Ectodermal cell (in vitro differentiated cells): ENCODE results near the gene KLHL29.

Experiments used
- H3K27ac ChIP-seq: 2 replicates; pipeline ENCODE4 v1.7.0; 2013; ENCODE audit warnings: mild to moderate bottlenecking, low read depth, low read length; ENCODE audit not compliant: insufficient read depth, poor library complexity, severe bottlenecking
- H3K27me3 ChIP-seq: 2 replicates; pipeline ENCODE4 v1.7.0; 2013; ENCODE audit warnings: mild to moderate bottlenecking, low read length; ENCODE audit not compliant: insufficient read depth, control insufficient read depth, poor library complexity, severe bottlenecking
- H3K36me3 ChIP-seq: one replicate; pipeline ENCODE4 v1.7.0; 2013; ENCODE audit warnings: low read length; ENCODE audit not compliant: control insufficient read depth, insufficient read depth
- H3K4me1 ChIP-seq: one replicate; pipeline ENCODE4 v1.7.0; 2013; ENCODE audit warnings: low read length; ENCODE audit not compliant: control insufficient read depth, insufficient read depth
- H3K4me3 ChIP-seq: 2 replicates; pipeline ENCODE4 v1.7.0; 2013; ENCODE audit warnings: low read depth, low read length, control low read depth; ENCODE audit not compliant: insufficient read depth
- H3K9me3 ChIP-seq: 2 replicates; pipeline ENCODE4 v1.7.0; 2013; ENCODE audit warnings: mild to moderate bottlenecking, low read length, moderate library complexity; ENCODE audit not compliant: control insufficient read depth
- WGBS, 2 experiments: methylation state at CpG; one replicate each; pipeline ENCODE4 v1.1.7; 2013; ENCODE audit warnings: missing lambda C conversion rate in 2 of 2; 5-methylcytosine and 5-hydroxymethylcytosine counted together

KLHL29 gene

DNA sequence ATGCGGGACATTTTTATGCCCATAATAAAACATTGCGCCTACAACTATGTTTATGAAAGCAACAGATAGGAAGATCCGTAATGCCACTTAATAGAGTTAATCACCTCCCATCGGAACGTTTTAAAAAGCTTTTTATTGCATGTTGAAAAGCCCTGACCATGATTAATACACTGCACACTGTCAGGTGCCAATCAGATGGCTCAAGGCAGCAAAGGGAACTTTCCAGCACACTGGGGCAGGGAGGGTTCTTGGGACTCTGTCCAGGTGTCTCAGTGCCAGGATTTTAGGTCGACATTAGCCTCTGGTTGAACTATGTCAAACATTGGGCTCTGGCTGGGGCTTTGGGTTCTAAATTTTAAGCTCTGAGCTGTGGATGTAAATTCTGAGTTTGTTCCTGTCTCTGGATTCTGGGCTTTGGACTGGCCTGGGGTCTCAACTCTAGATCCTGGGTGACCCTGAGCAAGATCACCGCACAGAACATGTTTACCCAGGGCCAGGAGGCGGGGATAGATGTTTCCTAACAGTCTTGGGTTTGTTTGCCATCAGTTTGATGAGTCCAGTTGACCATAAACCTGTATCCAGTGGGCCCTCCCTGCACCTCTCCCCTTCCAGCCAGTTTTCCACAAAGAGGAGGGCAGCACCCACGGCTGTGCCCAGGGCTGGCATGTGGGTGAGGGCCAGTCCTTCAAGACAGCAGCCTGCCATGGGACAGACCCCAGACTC is 279.2 kb downstream of the KLHL29 start:
- H3K36me3 ChIP-seq = no peaks in the 10 kb centered on the region
- no peaks in the 10 kb centered on the region for H3K27me3 ChIP-seq
- H3K4me1 ChIP-seq = no peaks in the 10 kb centered on the region
- no peaks in the 10 kb centered on the region for H3K9me3 ChIP-seq
- no peak overlapping the region for H3K27ac ChIP-seq
- WGBS, 2 experiments = 81 to 82% methylated on average over 9 of the region's 9 CpGs
- no peak overlapping the region for H3K4me3 ChIP-seq

GRCh38 chr2:23666241-23666979 is 281.4 kb downstream of the KLHL29 start:
- H3K4me1 ChIP-seq = peaks cover 4% of the 10 kb centered on the region
- no peak overlapping the region for H3K27ac ChIP-seq
- no peak overlapping the region for H3K4me3 ChIP-seq
- H3K27me3 ChIP-seq = no peaks in the 10 kb centered on the region
- 93 to 94% methylated on average over 12 of the region's 12 CpGs for WGBS, 2 experiments
- no peaks in the 10 kb centered on the region for H3K9me3 ChIP-seq
- no peaks in the 10 kb centered on the region for H3K36me3 ChIP-seq

- Histone ChIP-seq H3K27me3 (no peaks in the 10 kb centered on the region), H3K4me1 (peaks cover 7% of the 10 kb centered on the region), H3K9me3 (no peaks in the 10 kb centered on the region), H3K4me3 (no peak overlapping the region), H3K27ac (no peak overlapping the region), H3K36me3 (no peaks in the 10 kb centered on the region)
- WGBS, 2 experiments = 94 to 97% methylated on average over 7 of the region's 7 CpGs
Measured at GRCh38 chr2:23666980-23667357, 282.0 kb downstream of the KLHL29 start.

GRCh38 chr2:23668756-23669304 is 283.9 kb downstream of the KLHL29 start:
- H3K9me3 ChIP-seq = no peaks in the 10 kb centered on the region
- no peak overlapping the region for H3K4me3 ChIP-seq
- WGBS, 2 experiments = 89 to 90% methylated on average over 12 of the region's 12 CpGs

DNA sequence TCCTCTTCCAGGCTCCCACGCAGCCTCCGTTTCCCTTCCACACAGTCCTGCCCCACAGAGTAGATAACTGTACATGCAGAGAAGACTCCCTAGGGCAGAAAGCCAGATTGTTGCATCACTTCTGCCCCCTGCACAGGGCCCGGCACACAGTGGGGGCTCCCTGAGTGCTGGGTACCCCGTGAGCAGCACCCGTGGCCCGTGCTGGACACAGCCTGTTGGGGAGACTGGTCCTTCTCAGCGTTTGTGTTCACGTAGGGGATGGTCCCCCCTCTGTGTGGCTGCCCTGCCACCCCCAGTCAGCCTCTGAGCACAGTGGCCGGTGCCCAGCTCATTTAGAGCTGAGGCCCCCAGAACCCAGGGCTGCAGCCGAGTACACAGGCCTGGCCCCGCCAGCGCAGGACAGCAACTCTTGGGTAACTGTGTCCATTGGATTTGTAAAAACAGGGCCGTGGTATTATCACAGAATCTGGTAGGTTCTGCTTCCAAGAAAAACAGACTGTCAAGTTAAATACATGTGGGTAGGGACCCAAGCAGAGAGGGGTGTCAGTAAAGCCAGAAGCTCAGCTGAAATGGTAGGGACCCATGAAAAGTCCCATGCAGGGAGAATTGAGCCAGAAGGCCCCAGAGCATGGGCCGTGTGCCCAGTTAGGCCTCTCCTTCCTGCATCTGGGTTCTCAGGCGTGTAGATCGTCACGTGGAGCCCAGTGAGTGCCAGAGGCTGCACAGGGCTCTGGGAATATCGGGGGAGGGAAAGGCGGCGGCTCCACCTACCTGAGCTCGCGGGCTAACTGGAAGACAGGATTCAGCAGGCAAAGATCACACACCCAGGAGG is 284.6 kb downstream of the KLHL29 start:
- Histone ChIP-seq H3K4me1 (peaks cover 7% of the 10 kb centered on the region), H3K9me3 (no peaks in the 10 kb centered on the region), H3K27me3 (no peaks in the 10 kb centered on the region), H3K36me3 (no peaks in the 10 kb centered on the region), H3K4me3 (no peak overlapping the region), H3K27ac (no peak overlapping the region)
- 88 to 89% methylated on average over 22 of the region's 22 CpGs for WGBS, 2 experiments

More at GRCh38 chr2:23668756-23669304, 283.9 kb downstream of the KLHL29 start:
- no peaks in the 10 kb centered on the region for H3K36me3 ChIP-seq
- H3K27ac ChIP-seq = no peak overlapping the region
- H3K27me3 ChIP-seq = no peaks in the 10 kb centered on the region
- H3K4me1 ChIP-seq = peaks cover 7% of the 10 kb centered on the region

DNA sequence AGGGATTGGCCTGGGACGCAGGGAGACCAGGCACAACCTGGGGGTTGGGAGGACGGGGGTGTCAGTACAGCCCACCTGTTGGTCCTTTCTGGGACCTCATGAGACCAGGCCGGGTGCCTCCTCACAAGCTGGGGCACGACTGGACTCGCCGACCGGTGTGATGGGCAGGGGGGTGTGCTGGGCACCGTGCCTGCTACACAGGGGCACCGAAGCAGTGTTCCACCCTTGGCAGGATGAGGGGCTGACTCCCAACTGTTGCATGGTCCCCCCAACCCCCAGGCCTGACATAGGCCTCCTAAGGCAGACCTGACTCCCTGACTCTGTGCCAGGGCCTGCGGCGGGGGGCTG is 285.2 kb downstream of the KLHL29 start:
- 90 to 92% methylated on average over 11 of the region's 11 CpGs for WGBS, 2 experiments
- no peak overlapping the region for H3K4me3 ChIP-seq

DNA sequence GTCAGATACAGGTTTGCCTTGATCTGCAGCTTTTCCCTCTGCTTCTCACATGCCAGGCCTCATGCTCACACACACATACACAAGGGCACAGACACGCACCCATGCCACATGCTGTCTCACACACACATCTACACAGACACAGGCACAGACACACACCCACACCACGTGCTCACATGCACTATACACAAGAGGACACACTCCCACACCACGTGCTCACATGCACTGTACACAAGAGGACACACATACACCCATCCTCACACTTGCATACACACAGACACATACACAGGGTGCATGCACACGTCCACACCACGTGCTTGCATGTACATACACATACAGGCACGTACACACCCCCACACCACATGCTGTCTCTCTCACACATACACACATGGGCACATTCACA is 288.1 kb downstream of the KLHL29 start:
- H3K27me3 ChIP-seq = no peaks in the 10 kb centered on the region
- WGBS, 2 experiments = 91% methylated on average over 6 of the region's 6 CpGs
- H3K9me3 ChIP-seq = no peaks in the 10 kb centered on the region
- H3K36me3 ChIP-seq = no peaks in the 10 kb centered on the region
- no peak overlapping the region for H3K27ac ChIP-seq
- H3K4me1 ChIP-seq = peaks cover 7% of the 10 kb centered on the region
- no peak overlapping the region for H3K4me3 ChIP-seq

More for the DNA sequence above, 285.2 kb downstream of the KLHL29 start:
- Histone ChIP-seq H3K27ac (no peak overlapping the region), H3K36me3 (no peaks in the 10 kb centered on the region), H3K27me3 (no peaks in the 10 kb centered on the region), H3K9me3 (no peaks in the 10 kb centered on the region), H3K4me1 (peaks cover 7% of the 10 kb centered on the region)

- Histone ChIP-seq H3K9me3 (no peaks in the 10 kb centered on the region), H3K36me3 (no peaks in the 10 kb centered on the region), H3K4me1 (peaks cover 7% of the 10 kb centered on the region), H3K27me3 (no peaks in the 10 kb centered on the region), H3K4me3 (no peak overlapping the region), H3K27ac (no peak overlapping the region)
- WGBS, 2 experiments = 75 to 79% methylated on average over 12 of the region's 12 CpGs
Measured at GRCh38 chr2:23673830-23674679, 289.1 kb downstream of the KLHL29 start.

GRCh38 chr2:23675506-23675905 is 290.5 kb downstream of the KLHL29 start:
- Histone ChIP-seq H3K36me3 (no peaks in the 10 kb centered on the region), H3K27me3 (no peaks in the 10 kb centered on the region), H3K4me3 (no peak overlapping the region), H3K4me1 (peaks cover 7% of the 10 kb centered on the region), H3K9me3 (no peaks in the 10 kb centered on the region), H3K27ac (no peak overlapping the region)
- 96 to 97% methylated on average over 7 of the region's 7 CpGs for WGBS, 2 experiments
